ENCODE results near the gene DNAH14. TPM values are rescaled to one million over a fixed set of nuclear protein-coding genes. Genes with fewer than 3 reads are reported as not detected.
"Not testable (repeated sequence)": the region's sequence is repeated elsewhere in the genome, so short reads cannot be mapped to it uniquely, and the experiment has no call there.

DNAH14 gene
- total and polyA plus RNA-seq, 10 of the 15 experiments (the other 5 are each of a cell fraction or from before 2014, with no cell fraction given) = 2.0 to 7.9 (median 4.8) TPM

- TF ChIP-seq TARDBP (IDR thresholded peaks at IDR 0.05; ENCODE audit: borderline replicate concordance) (no peak), NKRF (conservative IDR thresholded peaks at IDR 0.05) (no peak)
Measured at GRCh38 chr1:225332686-225333085, 403.2 kb downstream of the DNAH14 start (continued).

DNA sequence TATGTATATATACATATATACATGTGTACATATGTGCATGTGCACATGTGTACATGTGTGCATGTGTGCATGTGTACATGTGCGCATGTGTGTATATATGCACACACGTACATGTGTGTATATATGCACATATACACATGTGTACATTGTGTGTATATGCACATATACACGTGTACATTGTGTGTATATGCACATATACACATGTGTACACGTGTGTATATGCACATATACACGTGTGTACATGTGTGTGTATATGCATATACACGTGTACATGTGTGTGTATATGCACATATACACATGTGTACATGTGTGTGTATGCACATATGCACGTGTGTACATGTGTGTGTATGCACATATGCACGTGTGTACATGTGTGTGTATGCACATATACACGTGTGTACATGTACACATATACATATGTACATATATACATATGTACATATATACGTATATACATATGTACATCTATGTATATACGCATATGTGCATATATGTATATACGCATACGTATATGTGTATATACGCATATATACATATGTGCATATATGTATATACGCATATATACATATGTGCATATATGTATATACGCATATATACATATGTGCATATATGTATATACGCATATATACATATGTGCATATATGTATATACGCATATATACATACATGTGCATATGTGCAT is 405.8 kb downstream of the DNAH14 start:
- DNase-seq (ENCODE audit: low read depth, low spot score); H3K4me2 ChIP-seq (ENCODE audit: control insufficient read depth, insufficient read depth); H3K9me3 ChIP-seq (replicated peaks; ENCODE audit: control insufficient read depth, insufficient read depth, low read length); SMC1A ChIA-PET (ENCODE audit: uncharacterized antibody, unreplicated experiment); H3K9ac ChIP-seq (ENCODE audit: control insufficient read depth, insufficient read depth, low read length); H3K4me3 ChIP-seq; BruUV-seq (replicated peaks); intact Hi-C loops (cut with micrococcal nuclease; ENCODE audit: unreplicated experiment); H3K36me3 ChIP-seq (ENCODE audit: control insufficient read depth in 2 of 2, insufficient read depth in 2 of 2, low read length in 1 of 2); POLR2A ChIA-PET; in situ Hi-C loops (cut with MboI); H4K20me1 ChIP-seq (ENCODE audit: control insufficient read depth, insufficient read depth); H3K79me2 ChIP-seq (ENCODE audit: control insufficient read depth, insufficient read depth, low read length); H3K27me3 ChIP-seq (replicated peaks in 1 of 2; ENCODE audit: control insufficient read depth in 2 of 2, insufficient read depth in 2 of 2, low read length in 1 of 2); CTCF ChIA-PET; H3K27ac ChIP-seq (ENCODE audit: control insufficient read depth, insufficient read depth); H2AFZ ChIP-seq (ENCODE audit: control insufficient read depth, low read depth, low read length); ATAC-seq; H3K4me1 ChIP-seq (ENCODE audit: control insufficient read depth, insufficient read depth, low read length); RAD21 ChIA-PET (ENCODE audit: unreplicated experiment); FAIRE-seq: not testable (repeated sequence)
- WGBS (ENCODE audit: insufficient coverage, insufficient replicate concordance, low lambda C conversion rate, missing lambda C conversion rate) = 49% methylated on average over 18 of the region's 18 CpGs

DNA sequence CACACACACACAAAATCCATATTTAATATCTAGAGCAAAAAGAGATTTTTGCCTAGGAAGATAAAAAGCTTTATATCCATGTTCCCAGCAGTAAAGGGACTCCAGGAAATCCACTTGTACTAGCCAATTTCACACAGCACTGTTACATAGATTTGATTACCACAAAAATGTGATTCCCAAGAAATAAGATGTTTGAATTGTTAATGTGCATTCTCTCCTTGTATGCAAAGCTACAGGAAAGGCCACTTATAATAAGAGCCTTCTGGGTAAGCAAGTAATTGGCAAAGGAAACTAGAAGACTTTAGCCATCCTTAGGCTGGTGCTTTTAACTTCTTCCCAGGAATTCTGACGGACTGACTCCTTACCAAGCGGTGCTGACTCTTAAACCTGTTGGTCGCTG is 409.1 kb downstream of the DNAH14 start:
- 72% methylated on average over 3 of the region's 3 CpGs for WGBS (ENCODE audit: insufficient coverage, insufficient replicate concordance, low lambda C conversion rate, missing lambda C conversion rate)
- intact Hi-C loops (cut with micrococcal nuclease; ENCODE audit: unreplicated experiment) = no loop called here
- Histone ChIP-seq H3K27ac (ENCODE audit: control insufficient read depth, insufficient read depth) (no peak overlapping the region), H3K4me2 (ENCODE audit: control insufficient read depth, insufficient read depth) (no peak overlapping the region), H2AFZ (ENCODE audit: control insufficient read depth, low read depth, low read length) (no peak overlapping the region), H4K20me1 (ENCODE audit: control insufficient read depth, insufficient read depth) (no peaks in the 10 kb centered on the region), H3K79me2 (ENCODE audit: control insufficient read depth, insufficient read depth, low read length) (no peaks in the 10 kb centered on the region), H3K27me3 (replicated peaks in 1 of 2; ENCODE audit: control insufficient read depth in 2 of 2, insufficient read depth in 2 of 2, low read length in 1 of 2) (no peaks in the 10 kb centered on the region; a peak in 1 of 4 replicates), H3K9ac (ENCODE audit: control insufficient read depth, insufficient read depth, low read length) (no peak overlapping the region), H3K4me3 (no peak overlapping the region), H3K9me3 (replicated peaks; ENCODE audit: control insufficient read depth, insufficient read depth, low read length) (no peaks in the 10 kb centered on the region), H3K4me1 (ENCODE audit: control insufficient read depth, insufficient read depth, low read length) (no peaks in the 10 kb centered on the region), H3K36me3 (ENCODE audit: control insufficient read depth in 2 of 2, insufficient read depth in 2 of 2, low read length in 1 of 2) (no peaks in the 10 kb centered on the region)
- BruUV-seq (replicated peaks) = no TSS peak
- in situ Hi-C loops (cut with MboI) = no loop called here
- TF ChIP-seq SREBF2 (IDR thresholded peaks at IDR 0.05; ENCODE audit: low read length) = no peak
- TF ChIP-seq TAF1 (IDR thresholded peaks at IDR 0.05; ENCODE audit: borderline replicate concordance, low read depth, low read length) = no peak
- TF ChIP-seq YBX1 (IDR thresholded peaks at IDR 0.05) = no peak
- no peak for TF ChIP-seq SMARCA5 (IDR thresholded peaks at IDR 0.05)
- RAD21 ChIA-PET (ENCODE audit: unreplicated experiment) = no interaction called here
- DNase-seq (ENCODE audit: low read depth, low spot score) (no peak), ATAC-seq (no peak), FAIRE-seq (no peak)
- CTCF ChIA-PET = interaction anchor here (1.7 kb wide), 1 partner anchor 20 kb away, joined by 7 read pairs; no protein-coding TSS in a partner anchor
- POLR2A ChIA-PET = no interaction called here
- SMC1A ChIA-PET (ENCODE audit: uncharacterized antibody, unreplicated experiment) = interaction anchor here (1.0 to 1.6 kb wide), 3 partner anchors 13 to 19 kb away, joined by 3 to 6 read pairs (median 4); no protein-coding TSS in a partner anchor

Measured in GM12878 (cell line).